Endodermal cell (in vitro differentiated cells): ENCODE measurements around the gene NPLOC4. TPM values are rescaled to one million over a fixed set of nuclear protein-coding genes. Genes with fewer than 3 reads are reported as not detected.

Experiments used
- DNase-seq: peaks from one replicate; pipeline ENCODE4 v3.0.0-alpha.2; 2017
- H3K27ac ChIP-seq: 2 replicates; pipeline ENCODE4 v1.5.1; 2013; ENCODE audit warnings: mild to moderate bottlenecking, low read depth, low read length, moderate library complexity
- H3K27me3 ChIP-seq: 2 replicates; pipeline ENCODE4 v1.6.1; 2013; ENCODE audit warnings: mild to moderate bottlenecking, low read length, moderate library complexity; ENCODE audit not compliant: insufficient read depth, control insufficient read depth, poor library complexity, severe bottlenecking
- H3K36me3 ChIP-seq: 2 replicates; pipeline ENCODE4 v1.7.0; 2013; ENCODE audit warnings: mild to moderate bottlenecking, low read length, moderate library complexity; ENCODE audit not compliant: control insufficient read depth, insufficient read depth
- H3K4me1 ChIP-seq: one replicate; pipeline ENCODE4 v1.7.0; 2013; ENCODE audit warnings: low read length; ENCODE audit not compliant: control insufficient read depth, insufficient read depth
- H3K4me3 ChIP-seq: 2 replicates; pipeline ENCODE4 v1.5.1; 2013; ENCODE audit warnings: mild to moderate bottlenecking, low read length, moderate library complexity
- H3K9ac ChIP-seq: 2 replicates; pipeline ENCODE4 v1.6.1; 2013; ENCODE audit warnings: mild to moderate bottlenecking, low read length, moderate library complexity; ENCODE audit not compliant: poor library complexity, severe bottlenecking; ENCODE audit errors: extremely low read depth
- H3K9me3 ChIP-seq: 2 replicates; pipeline ENCODE4 v1.6.1; 2013; ENCODE audit warnings: mild to moderate bottlenecking, low read length, moderate library complexity; ENCODE audit not compliant: control insufficient read depth
- H3K27ac Mint-ChIP-seq: 2 replicates; pipeline ENCODE4 v1.8.0; 2020; ENCODE audit warnings: mixed read lengths
- H3K27me3 Mint-ChIP-seq: 2 replicates; pipeline ENCODE4 v1.8.0; 2021; ENCODE audit warnings: mild to moderate bottlenecking, mixed read lengths; ENCODE audit not compliant: insufficient read depth
- H3K36me3 Mint-ChIP-seq: 2 replicates; pipeline ENCODE4 v1.8.0; 2020; ENCODE audit warnings: low read depth, mixed read lengths
- H3K4me1 Mint-ChIP-seq: 2 replicates; pipeline ENCODE4 v1.8.0; 2020; ENCODE audit warnings: mixed read lengths
- H3K4me3 Mint-ChIP-seq: 2 replicates; pipeline ENCODE4 v1.8.0; 2020; ENCODE audit warnings: mild to moderate bottlenecking, moderate library complexity, mixed read lengths
- H3K9me3 Mint-ChIP-seq: 2 replicates; pipeline ENCODE4 v1.8.0; 2020; ENCODE audit warnings: mild to moderate bottlenecking, mixed read lengths
- CTCF ChIP-seq: fragments of 200-600 bp; sonication (generic); conservative IDR thresholded peaks from 2 replicates; pipeline ENCODE4 v1.5.0; 2021; ENCODE audit warnings: antibody characterized with exemption, mild to moderate bottlenecking
- WGBS, 2 experiments: methylation state at CpG; one replicate each; pipeline versions ENCODE4 v1.1.5 to v1.1.7; 2013; ENCODE audit warnings: missing lambda C conversion rate in 2 of 2, mixed read lengths in 1 of 2; ENCODE audit not compliant: insufficient coverage in 1 of 2, insufficient read length in 1 of 2; 5-methylcytosine and 5-hydroxymethylcytosine counted together
- total RNA-seq, 2 donors: library from RNA; stranded (reverse); fragmentation: NEBNext Ultra II Directional in 1 of 2; extraction: Animal tissue kit (Norgen Biotek cat#: 25700) in 1 of 2; gene quantifications; 2 replicates in 1 of 2; 3 replicates in 1 of 2; pipeline ENCODE4 v1.2.1, GENCODE V29; 2021

Gene NPLOC4
- total RNA-seq, 2 donors from 2014 or later, result 113 to 118 TPM

GRCh38 chr17:81520021-81520901, 116.7 kb downstream of the NPLOC4 start:
- Histone ChIP-seq H3K27ac (no peak overlapping the region), H3K36me3 (peaks cover 8% of the 10 kb centered on the region), H3K4me3 (peak overlapping the region; percentile 71), H3K27me3 (peaks cover 8% of the 10 kb centered on the region), H3K4me1 (peaks cover 17% of the 10 kb centered on the region), H3K9ac (no peak overlapping the region), H3K9me3 (no peaks in the 10 kb centered on the region)
- WGBS, 2 experiments, result 71 to 84% methylated on average over 7 to 14 of the region's 14 CpGs
- H3K36me3 Mint-ChIP-seq, result peaks cover 5% of the 10 kb centered on the region
- DNase-seq, result no peak
- H3K4me1 Mint-ChIP-seq, result peaks cover 19% of the 10 kb centered on the region
- no peak overlapping the region for H3K27ac Mint-ChIP-seq
- peaks cover 33% of the 10 kb centered on the region for H3K27me3 Mint-ChIP-seq
- TF ChIP-seq CTCF, result no peak
- H3K9me3 Mint-ChIP-seq, result no peaks in the 10 kb centered on the region
- H3K4me3 Mint-ChIP-seq, result peak overlapping the region; percentile 43

GRCh38 chr17:81519284-81520020, 117.5 kb downstream of the NPLOC4 start:
- Mint-ChIP-seq H3K9me3 (no peaks in the 10 kb centered on the region), H3K27me3 (peaks cover 29% of the 10 kb centered on the region), H3K4me1 (peaks cover 20% of the 10 kb centered on the region), H3K27ac (no peak overlapping the region), H3K4me3 (peak overlapping the region; percentile 43), H3K36me3 (peaks cover 5% of the 10 kb centered on the region)
- DNase-seq, result peak; percentile 94
- Histone ChIP-seq H3K36me3 (peaks cover 8% of the 10 kb centered on the region), H3K4me3 (peak overlapping the region; percentile 71), H3K9me3 (no peaks in the 10 kb centered on the region), H3K27me3 (peaks cover 8% of the 10 kb centered on the region), H3K9ac (peak overlapping the region; percentile 20), H3K4me1 (peaks cover 17% of the 10 kb centered on the region), H3K27ac (no peak overlapping the region)
- peak; percentile 85 for TF ChIP-seq CTCF
- 3 to 6% methylated on average over 37 to 61 of the region's 61 CpGs for WGBS, 2 experiments

GRCh38 chr17:81518785-81519283, 118.1 kb downstream of the NPLOC4 start:
- no peak overlapping the region for H3K27ac ChIP-seq
- peak overlapping the region; percentile 43 for H3K4me3 Mint-ChIP-seq
- TF ChIP-seq CTCF, result no peak
- H3K27me3 ChIP-seq, result peaks cover 8% of the 10 kb centered on the region
- H3K36me3 ChIP-seq, result peaks cover 8% of the 10 kb centered on the region
- H3K4me1 ChIP-seq, result peaks cover 17% of the 10 kb centered on the region
- no peak overlapping the region for H3K27ac Mint-ChIP-seq
- DNase-seq, result peak; percentile 85
- peak overlapping the region; percentile 20 for H3K9ac ChIP-seq
- no peaks in the 10 kb centered on the region for H3K9me3 ChIP-seq
- 3% methylated on average over 16 to 47 of the region's 47 CpGs for WGBS, 2 experiments
- no peaks in the 10 kb centered on the region for H3K9me3 Mint-ChIP-seq
- H3K27me3 Mint-ChIP-seq, result peaks cover 29% of the 10 kb centered on the region
- peaks cover 5% of the 10 kb centered on the region for H3K36me3 Mint-ChIP-seq
- peak overlapping the region; percentile 71 for H3K4me3 ChIP-seq
- peaks cover 20% of the 10 kb centered on the region for H3K4me1 Mint-ChIP-seq
